Placental epithelial cell (primary cell): ENCODE data around the gene CEBPE. TPM values are rescaled to one million over a fixed set of nuclear protein-coding genes. Genes with fewer than 3 reads are reported as not detected.

ENCODE experiments used
- small RNA-seq: library from RNA; depleted of rRNA; stranded (forward); fragments of <200 nt; gene quantifications from one replicate; pipeline ENCODE3, GENCODE V24; 2012
- total RNA-seq: library from RNA; depleted of rRNA; stranded (reverse); fragments of >200 nt; gene quantifications from 2 replicates; pipeline ENCODE4 v1.2.3, GENCODE V29; 2012

CEBPE gene
- not detected in 2 replicates for total RNA-seq

GRCh38 chr14:23118506-23119362 is at the start of gene CEBPE:
Gene CEBPE, minus strand, starts transcription at chr14:23119255. Its CDS starts 164 bp downstream, at chr14:23119091.

GRCh38 chr14:23104591-23105347 is 14.3 kb downstream of the CEBPE start, which contains the start of gene CIROP:
Gene CIROP, minus strand, starts transcription at chr14:23104989. Its CDS starts 69 bp downstream, at chr14:23104920.

DNA sequence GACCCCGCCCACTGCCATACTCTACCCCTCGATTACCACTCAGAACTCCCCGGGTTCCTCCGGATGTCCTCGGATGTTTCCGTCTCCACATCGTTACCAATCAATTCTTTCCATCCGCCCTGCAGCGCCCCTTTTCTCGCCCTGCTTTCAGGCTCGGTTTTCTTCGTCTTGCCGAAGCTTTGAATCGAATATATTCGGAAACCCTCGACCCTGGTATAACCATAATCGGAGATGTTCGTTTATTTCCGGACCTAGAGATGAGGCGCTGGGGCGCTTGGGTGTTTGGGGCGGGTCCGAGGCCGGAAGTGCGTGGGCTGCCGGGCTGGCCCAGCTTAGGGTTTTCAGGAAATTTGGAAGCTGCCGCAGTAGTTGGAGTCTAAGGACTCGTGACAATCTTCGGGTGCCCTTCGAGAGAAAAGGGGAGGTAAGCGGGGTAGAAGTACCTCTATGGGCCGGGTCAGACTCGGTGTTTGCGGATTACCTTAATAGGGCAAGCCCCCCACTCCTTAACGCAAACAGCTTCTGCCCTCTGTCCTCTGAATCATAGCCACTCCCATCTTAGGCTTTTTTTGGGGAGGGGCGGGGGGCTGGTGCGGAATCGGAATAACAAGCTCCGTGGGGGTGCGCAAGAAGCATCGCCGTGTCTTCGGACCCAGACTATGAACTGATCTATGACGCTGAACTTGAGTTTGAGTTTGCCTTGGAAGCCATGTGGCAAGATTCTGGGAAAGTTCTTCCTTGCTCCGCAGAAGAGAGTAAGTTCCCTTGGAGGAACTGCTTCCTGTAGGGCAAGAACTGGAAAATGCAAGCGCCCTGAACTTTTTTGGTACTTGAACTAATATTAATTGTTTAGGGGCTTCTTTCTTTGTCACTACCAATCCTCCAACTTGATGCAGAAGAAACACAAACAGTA is 23.6 kb downstream of the CEBPE start, which contains the start of gene C14orf119:
C14orf119 (plus strand) TSS at position 310 of the 913 bp plus-strand sequence. CDS start 2,154 bp downstream, outside the sequence.

GRCh38 chr14:23094666-23095195 is 24.3 kb downstream of the CEBPE start, which contains the start of gene ACIN1:
Gene ACIN1, minus strand, starts transcription at chr14:23095136. Its CDS starts 24 bp downstream, at chr14:23095112.

Small RNA genes within 50 kb of the gene (small RNA-seq; reads per million reads assigned to genes)
- gene RNU6-1138P: not detected

Other genes with a start within 250 kb of the CEBPE start
- 77.7 and 107 TPM in 2 replicates for gene LRP10, start 247.5 kb downstream of the CEBPE start, total RNA-seq
- 0.39 TPM in 1 of 2 replicates, not detected in the other for gene REM2, start 236.0 kb downstream of the CEBPE start, total RNA-seq
- 79.3 and 117 TPM in 2 replicates for gene RBM23, start 200.1 kb downstream of the CEBPE start, total RNA-seq
- 50.6 and 88.8 TPM in 2 replicates for gene PRMT5, start 189.9 kb downstream of the CEBPE start, total RNA-seq
- 36.1 and 69.9 TPM in 2 replicates for gene HAUS4, start 162.2 kb downstream of the CEBPE start, total RNA-seq
- 31.0 and 70.4 TPM in 2 replicates for gene AJUBA, start 136.7 kb downstream of the CEBPE start, total RNA-seq
- gene C14orf93, start 109.1 kb downstream of the CEBPE start, total RNA-seq: 22.4 and 23.3 TPM in 2 replicates
- gene PSMB5, start 84.4 kb downstream of the CEBPE start, total RNA-seq: 157 and 196 TPM in 2 replicates
- not detected in 2 replicates for gene PSMB11, start 77.0 kb downstream of the CEBPE start, total RNA-seq
- gene CDH24, start 61.7 kb downstream of the CEBPE start, total RNA-seq: 4.7 and 6.7 TPM in 2 replicates
- gene ACIN1, start 24.1 kb downstream of the CEBPE start, total RNA-seq: 77.8 and 103 TPM in 2 replicates
- 32.4 and 34.2 TPM in 2 replicates for gene C14orf119, start 23.8 kb downstream of the CEBPE start, total RNA-seq
- gene CIROP, start 14.3 kb downstream of the CEBPE start, total RNA-seq: not detected in 2 replicates
- gene SLC7A8, start 64.4 kb upstream of the CEBPE start, total RNA-seq: 12.2 and 12.7 TPM in 2 replicates
- gene RNF212B, start 118.7 kb upstream of the CEBPE start, total RNA-seq: not detected in 2 replicates
- gene HOMEZ, start 166.9 kb upstream of the CEBPE start, total RNA-seq: 9.4 and 12.6 TPM in 2 replicates
- 3.9 and 8.2 TPM in 2 replicates for gene PPP1R3E, start 183.6 kb upstream of the CEBPE start, total RNA-seq
- 9.8 and 12.6 TPM in 2 replicates for gene BCL2L2, start 187.6 kb upstream of the CEBPE start, total RNA-seq
- gene PABPN1, start 202.2 kb upstream of the CEBPE start, total RNA-seq: 34.1 and 58.1 TPM in 2 replicates
- 22.0 and 46.3 TPM in 2 replicates for gene SLC22A17, start 233.6 kb upstream of the CEBPE start, total RNA-seq
- gene EFS, start 245.9 kb upstream of the CEBPE start, total RNA-seq: 41.6 and 43.8 TPM in 2 replicates